Endothelial cell of umbilical vein (primary cell): Measurements from ENCODE around the gene LGALS7B. TPM values are rescaled to one million over a fixed set of nuclear protein-coding genes. Genes with fewer than 3 reads are reported as not detected.

ENCODE experiments used
- BruUV-seq: library from RNA; stranded (reverse); fragments of 400-500 nt; replicated peaks from 2 replicates; lab custom pipeline; 2021; lab: Mats Ljungman, UMichigan
- CTCF ChIA-PET: fragments of 300-600, 350-600 bp; sonication (Branson Sonifier 250); formaldehyde crosslinking; loops from one replicate; lab custom pipeline; 2021; ENCODE audit warnings: antibody characterized with exemption, inconsistent platforms; lab: Charles Lee
- POLR2A ChIA-PET: fragments of 300-600, 350-600 bp; sonication (Branson Sonifier 250); formaldehyde crosslinking; loops from one replicate; lab custom pipeline; 2021; ENCODE audit warnings: antibody characterized with exemption, inconsistent platforms; lab: Charles Lee
- DNase-seq: peaks from one replicate; pipeline ENCODE4 v3.0.0-alpha.2; 2011; ENCODE audit warnings: low read depth, low spot score
- FAIRE-seq: peaks from 2 replicates; lab custom pipeline; 2011; peaks lifted over from hg19 to GRCh38; lab: Jason Lieb, UNC
- H2AFZ ChIP-seq: 2 replicates; pipeline ENCODE4 v1.6.0; 2012; ENCODE audit warnings: low read depth, low read length, control low read depth, inconsistent platforms
- H3K27ac ChIP-seq: 2 replicates; pipeline ENCODE4 v1.5.1; 2011; ENCODE audit warnings: low read depth, mild to moderate bottlenecking, control low read depth, low read length, moderate library complexity; ENCODE audit not compliant: insufficient read depth
- H3K27me3 ChIP-seq, 2 experiments: 2 replicates each; pipeline versions ENCODE4 v1.6.0 to v1.6.1; 2011; ENCODE audit warnings: low read length in 2 of 2, mixed read lengths in 1 of 2; ENCODE audit not compliant: control insufficient read depth in 2 of 2, insufficient read depth in 2 of 2
- H3K36me3 ChIP-seq, 2 experiments: 2 replicates in 1 of 2; 3 replicates in 1 of 2; pipeline ENCODE4 v1.5.1; 2011; ENCODE audit warnings: low read length in 2 of 2, mild to moderate bottlenecking in 1 of 2, moderate library complexity in 1 of 2; ENCODE audit not compliant: control insufficient read depth in 2 of 2, insufficient read depth in 2 of 2; ENCODE audit errors: extremely low read depth in 1 of 2
- H3K4me1 ChIP-seq: 3 replicates; pipeline ENCODE4 v1.5.1; 2011; ENCODE audit warnings: mild to moderate bottlenecking, low read length; ENCODE audit not compliant: control insufficient read depth, insufficient read depth; ENCODE audit errors: extremely low read depth
- H3K4me2 ChIP-seq: 2 replicates; pipeline ENCODE4 v1.6.1; 2011; ENCODE audit warnings: low read length, control low read depth, mixed read lengths; ENCODE audit not compliant: insufficient read depth
- H3K4me3 ChIP-seq, 3 experiments: fragments of 200-600 bp in 1 of 3; sonication (generic), shearing (Covaris generic) in 1 of 3; replicated peaks in 1 of 3; 2 replicates each; pipeline ENCODE4 v1.5.1; 2011 to 2016; ENCODE audit warnings: control low read depth in 3 of 3, low read length in 3 of 3, mild to moderate bottlenecking in 2 of 3, inconsistent platforms in 1 of 3, low read depth in 1 of 3, moderate library complexity in 1 of 3; ENCODE audit not compliant: insufficient read depth in 1 of 3
- H3K79me2 ChIP-seq: 2 replicates; pipeline ENCODE4 v1.6.0; 2012; ENCODE audit warnings: low read length, inconsistent platforms; ENCODE audit not compliant: control insufficient read depth, insufficient read depth
- H3K9ac ChIP-seq: replicated peaks from 2 replicates; pipeline ENCODE3; 2011; ENCODE audit warnings: low read length, control low read depth; ENCODE audit not compliant: insufficient read depth; ENCODE audit errors: extremely low read depth
- H3K9me1 ChIP-seq: replicated peaks from 3 replicates; pipeline ENCODE4 v1.6.0; 2011; ENCODE audit warnings: mild to moderate bottlenecking, low read length; ENCODE audit not compliant: control insufficient read depth, insufficient read depth; ENCODE audit errors: extremely low read depth
- H3K9me3 ChIP-seq: replicated peaks from 2 replicates; pipeline ENCODE4 v1.5.1; 2012; ENCODE audit warnings: low read length, inconsistent platforms; ENCODE audit not compliant: control insufficient read depth, insufficient read depth
- H4K20me1 ChIP-seq: replicated peaks from 2 replicates; pipeline ENCODE3; 2011; ENCODE audit warnings: mild to moderate bottlenecking, low read length; ENCODE audit not compliant: control insufficient read depth, insufficient read depth; ENCODE audit errors: extremely low read depth
- FOS ChIP-seq: IDR thresholded peaks from 2 replicates; pipeline ENCODE4 v1.6.1; 2011; ENCODE audit warnings: mild to moderate bottlenecking, low read length, moderate library complexity, borderline replicate concordance; ENCODE audit not compliant: insufficient read depth
- JUN ChIP-seq: IDR thresholded peaks from 2 replicates; pipeline ENCODE4 v1.6.1; 2011; ENCODE audit warnings: borderline replicate concordance, low read depth; ENCODE audit not compliant: insufficient read length, insufficient read depth
- MYC ChIP-seq: IDR thresholded peaks from one replicate; pipeline ENCODE4 v1.6.1; 2011; ENCODE audit warnings: mild to moderate bottlenecking, low read depth, low read length
- dilution Hi-C: fragments of 300-500 bp; cut with MboI; formaldehyde crosslinking; loops from one replicate; pipeline ENCODE4 v1.15.0; 2019; ENCODE audit warnings: low sequenced_read_pairs; ENCODE audit not compliant: extremely low pct_ligation_motif_present
- intact Hi-C: fragments of 100-400 bp; cut with micrococcal nuclease; formaldehyde crosslinking; loops from one replicate; pipeline ENCODE4 v1.10.0; 2022
- polyA plus RNA-seq, 4 experiments: library from polyadenylated mRNA; depleted of rRNA in 3 of 4; stranded (reverse) in 3 of 4; unstranded in 1 of 4; fragments of >200 nt; gene quantifications; 2 replicates each; pipeline versions ENCODE4 v1.2.1 to v1.2.3, GENCODE V29; 2011 to 2012; ENCODE audit warnings: missing spikeins in 1 of 4
- total RNA-seq: library from RNA; stranded (reverse); gene quantifications from 2 replicates; pipeline ENCODE4 v1.2.3, GENCODE V29; 2021
- TF ChIP-seq, protein P1 (sequence below): IDR thresholded peaks from 2 replicates; pipeline ENCODE4 v1.6.1; 2011; ENCODE audit not compliant: insufficient read depth, insufficient read length
- TF ChIP-seq, protein P2 (sequence below), 2 donors: IDR thresholded peaks; 1 replicate in 1 of 2; 2 replicates in 1 of 2; pipeline ENCODE4 v1.5.1; 2011; ENCODE audit warnings: low read length in 2 of 2, mild to moderate bottlenecking in 2 of 2, moderate library complexity in 2 of 2, control low read depth in 1 of 2, inconsistent platforms in 1 of 2, low read depth in 1 of 2; ENCODE audit not compliant: insufficient read depth in 1 of 2; ENCODE audit errors: extremely low read depth in 1 of 2

Gene LGALS7B
- total and polyA plus RNA-seq, 2 donors (not counting 3 experiments of a cell fraction or from before 2014, with no cell fraction given), result not detected

GRCh38 chr19:38837656-38838121 lies 48.7 kb downstream of the LGALS7B start:
- no peak overlapping the region for H2AFZ ChIP-seq
- BruUV-seq, result no TSS peak
- intact Hi-C loops (no loop called here), dilution Hi-C loops (no loop called here)
- H3K4me1 ChIP-seq, result no peaks in the 10 kb centered on the region
- ChIA-PET POLR2A (no interaction called here), CTCF (interaction anchor here (0.6 to 1.2 kb wide), 2 partner anchors 28 to 68 kb away, joined by 3 to 5 read pairs; no protein-coding TSS in a partner anchor)
- TF ChIP-seq FOS (no peak), MYC (no peak), JUN (no peak)
- TF ChIP-seq, protein P1, sequence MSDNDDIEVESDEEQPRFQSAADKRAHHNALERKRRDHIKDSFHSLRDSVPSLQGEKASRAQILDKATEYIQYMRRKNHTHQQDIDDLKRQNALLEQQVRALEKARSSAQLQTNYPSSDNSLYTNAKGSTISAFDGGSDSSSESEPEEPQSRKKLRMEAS, result no peak
- TF ChIP-seq, protein P2, sequence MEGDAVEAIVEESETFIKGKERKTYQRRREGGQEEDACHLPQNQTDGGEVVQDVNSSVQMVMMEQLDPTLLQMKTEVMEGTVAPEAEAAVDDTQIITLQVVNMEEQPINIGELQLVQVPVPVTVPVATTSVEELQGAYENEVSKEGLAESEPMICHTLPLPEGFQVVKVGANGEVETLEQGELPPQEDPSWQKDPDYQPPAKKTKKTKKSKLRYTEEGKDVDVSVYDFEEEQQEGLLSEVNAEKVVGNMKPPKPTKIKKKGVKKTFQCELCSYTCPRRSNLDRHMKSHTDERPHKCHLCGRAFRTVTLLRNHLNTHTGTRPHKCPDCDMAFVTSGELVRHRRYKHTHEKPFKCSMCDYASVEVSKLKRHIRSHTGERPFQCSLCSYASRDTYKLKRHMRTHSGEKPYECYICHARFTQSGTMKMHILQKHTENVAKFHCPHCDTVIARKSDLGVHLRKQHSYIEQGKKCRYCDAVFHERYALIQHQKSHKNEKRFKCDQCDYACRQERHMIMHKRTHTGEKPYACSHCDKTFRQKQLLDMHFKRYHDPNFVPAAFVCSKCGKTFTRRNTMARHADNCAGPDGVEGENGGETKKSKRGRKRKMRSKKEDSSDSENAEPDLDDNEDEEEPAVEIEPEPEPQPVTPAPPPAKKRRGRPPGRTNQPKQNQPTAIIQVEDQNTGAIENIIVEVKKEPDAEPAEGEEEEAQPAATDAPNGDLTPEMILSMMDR (IDR thresholded peaks at IDR 0.05; ENCODE audit: extremely low read depth in 1 of 2, insufficient read depth in 1 of 2, low read depth in 1 of 2, low read length in 2 of 2), result no peak
- no peak overlapping the region for H3K4me2 ChIP-seq
- no peaks in the 10 kb centered on the region for H4K20me1 ChIP-seq
- H3K4me3 ChIP-seq, result no peak overlapping the region
- H3K9me3 ChIP-seq, result no peaks in the 10 kb centered on the region
- H3K27ac ChIP-seq, result no peak overlapping the region
- H3K27me3 ChIP-seq, result no peaks in the 10 kb centered on the region
- no peak overlapping the region for H3K9ac ChIP-seq
- no peaks in the 10 kb centered on the region for H3K9me1 ChIP-seq
- DNase-seq (no peak), FAIRE-seq (no peak)
- H3K79me2 ChIP-seq, result peaks cover 15% of the 10 kb centered on the region
- peaks cover 44 to 59% of the 10 kb centered on the region in 2 experiments for H3K36me3 ChIP-seq
